HepG2 (cell line): Measurements from ENCODE around the gene RPL19. TPM values are rescaled to one million over a fixed set of nuclear protein-coding genes. Genes with fewer than 3 reads are reported as not detected.

Experiments used
- CBX1 ChIP-seq: IDR thresholded peaks from one replicate; pipeline ENCODE4 v1.6.1; 2016; ENCODE audit warnings: antibody characterized with exemption, low read depth
- CEBPB ChIP-seq: IDR thresholded peaks from 2 replicates; pipeline ENCODE4 v1.6.1; 2011; ENCODE audit warnings: low read depth, low read length, improper control_type of control experiment, borderline replicate concordance
- FOXM1 ChIP-seq: sonication (generic); formaldehyde crosslinking; IDR thresholded peaks from 2 replicates; pipeline ENCODE4 v1.5.0; 2020; ENCODE audit warnings: missing genetic modification reagents
- GATAD1 ChIP-seq: IDR thresholded peaks from 2 replicates; pipeline ENCODE4 v1.6.1; 2016; ENCODE audit warnings: missing genetic modification reagents, missing compliant biosample characterization
- IRX3 ChIP-seq: sonication (generic); formaldehyde crosslinking; IDR thresholded peaks from 2 replicates; pipeline ENCODE4 v1.8.1; 2023; ENCODE audit warnings: mild to moderate bottlenecking, low read depth, missing genetic modification reagents, borderline replicate concordance
- MAF1 ChIP-seq: sonication (generic); formaldehyde crosslinking; IDR thresholded peaks from 2 replicates; pipeline ENCODE4 v1.5.0; 2020; ENCODE audit warnings: missing genetic modification reagents, borderline replicate concordance
- MAZ ChIP-seq, 2 experiments: sonication (generic) in 1 of 2; formaldehyde crosslinking in 1 of 2; IDR thresholded peaks; 2 replicates each; pipeline versions ENCODE4 v1.5.0 to v1.6.1; 2012 to 2020; ENCODE audit warnings: low read depth in 2 of 2, mild to moderate bottlenecking in 2 of 2, borderline replicate concordance in 1 of 2, improper control_type of control experiment in 1 of 2, low read length in 1 of 2, missing genetic modification reagents in 1 of 2, moderate library complexity in 1 of 2
- RCOR2 ChIP-seq: IDR thresholded peaks from 2 replicates; pipeline ENCODE4 v1.6.1; 2016; ENCODE audit warnings: missing biosample characterization, missing genetic modification reagents
- REXO4 ChIP-seq: sonication (generic); formaldehyde crosslinking; IDR thresholded peaks from 2 replicates; pipeline ENCODE4 v1.8.0; 2022; ENCODE audit warnings: missing genetic modification reagents, mild to moderate bottlenecking, borderline replicate concordance
- RFXANK ChIP-seq: IDR thresholded peaks from 2 replicates; pipeline ENCODE4 v1.6.1; 2016
- RXRB ChIP-seq: IDR thresholded peaks from 2 replicates; pipeline ENCODE4 v1.6.1; 2016; ENCODE audit warnings: borderline replicate concordance, missing genetic modification reagents, missing compliant biosample characterization
- SAP130 ChIP-seq: IDR thresholded peaks from 2 replicates; pipeline ENCODE4 v1.6.1; 2016; ENCODE audit warnings: low read depth
- SRY ChIP-seq: sonication (generic); formaldehyde crosslinking; IDR thresholded peaks from 2 replicates; pipeline ENCODE4 v1.8.0; 2022; ENCODE audit warnings: mild to moderate bottlenecking, missing genetic modification reagents
- WIZ ChIP-seq: sonication (generic); formaldehyde crosslinking; IDR thresholded peaks from 2 replicates; pipeline ENCODE4 v1.5.1; 2020; ENCODE audit warnings: mild to moderate bottlenecking, missing genetic modification reagents
- YY1 ChIP-seq: IDR thresholded peaks from 2 replicates; pipeline ENCODE4 v1.6.1; 2011; ENCODE audit warnings: low read length, low read depth, moderate library complexity, mild to moderate bottlenecking; ENCODE audit not compliant: insufficient read depth, insufficient replicate concordance
- ZFX ChIP-seq: sonication (generic); formaldehyde crosslinking; IDR thresholded peaks from 2 replicates; pipeline ENCODE4 v1.4.0; 2020; ENCODE audit warnings: mild to moderate bottlenecking, low read depth, missing genetic modification reagents, moderate library complexity
- ZFY ChIP-seq: sonication (generic); formaldehyde crosslinking; IDR thresholded peaks from 2 replicates; pipeline ENCODE4 v1.4.0; 2020; ENCODE audit warnings: missing genetic modification reagents
- polyA plus RNA-seq, 8 experiments: library from polyadenylated mRNA; depleted of rRNA in 3 of 8; stranded (reverse) in 7 of 8; unstranded in 1 of 8; fragments of >200 nt; fragmentation: Illumina TruSeq in 4 of 8; extraction: Trizol in 4 of 8; gene quantifications; 2 replicates each; pipeline versions ENCODE4 v1.2.1 to v1.2.3, GENCODE V29; 2011 to 2016; ENCODE audit warnings: low read depth in 4 of 8, missing spikeins in 1 of 8, mixed read lengths in 1 of 8; ENCODE audit not compliant: insufficient read depth in 1 of 8
- total RNA-seq, 5 experiments: library from RNA; depleted of rRNA; stranded (reverse); fragments of >200 nt; fragmentation: Illumina TruSeq; extraction: Trizol; gene quantifications; 2 replicates each; pipeline ENCODE4 v1.2.3, GENCODE V29; 2016; ENCODE audit warnings: low read depth in 1 of 5
- TF ChIP-seq, protein P1 (sequence below): sonication (generic); formaldehyde crosslinking; IDR thresholded peaks from 2 replicates; pipeline ENCODE4 v1.4.0; 2020; ENCODE audit warnings: missing genetic modification reagents
- TF ChIP-seq, protein P2 (sequence below), 2 experiments: IDR thresholded peaks; 2 replicates each; pipeline ENCODE4 v1.6.1; 2011 to 2012; ENCODE audit warnings: low read length in 2 of 2, borderline replicate concordance in 1 of 2, low read depth in 1 of 2, mild to moderate bottlenecking in 1 of 2, moderate library complexity in 1 of 2

Gene RPL19
- total and polyA plus RNA-seq, 2 of the 13 experiments (the other 11 are each of a cell fraction or from before 2014, with no cell fraction given) = 2,522 to 2,768 TPM

DNA sequence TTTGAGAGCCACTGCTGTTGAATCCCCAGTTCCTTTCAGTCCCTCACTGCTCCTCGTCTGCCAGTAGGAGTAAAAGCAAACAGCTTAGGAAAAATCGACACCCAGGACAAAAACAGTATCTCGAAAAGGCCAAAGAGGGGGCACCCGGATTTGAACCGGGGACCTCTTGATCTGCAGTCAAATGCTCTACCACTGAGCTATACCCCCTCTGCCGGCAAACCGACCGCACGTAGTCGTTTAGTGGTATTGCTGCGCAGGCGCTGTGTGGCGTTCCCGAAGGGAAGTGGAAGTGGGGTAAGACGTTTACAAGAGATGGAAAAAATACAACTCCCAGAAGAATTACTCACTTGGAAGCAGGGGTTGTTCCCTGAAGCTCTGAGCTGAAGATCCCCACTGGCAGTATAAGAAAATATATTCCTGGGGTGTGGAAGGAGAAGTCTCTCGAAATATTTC, 46.5 kb upstream of the RPL19 start (continued):
- peak; percentile 45 for TF ChIP-seq SAP130 (CRISPR knock-in tag)
- TF ChIP-seq RXRB (CRISPR knock-in tag) = peak; percentile 68
- no peak for TF ChIP-seq WIZ (CRISPR knock-in tag)
- TF ChIP-seq ZFY (CRISPR knock-in tag) = peak; percentile 12; the same call in 1 of the 2 replicates
- no peak for TF ChIP-seq RCOR2
- peak; percentile 11 for TF ChIP-seq YY1
- TF ChIP-seq RFXANK (CRISPR knock-in tag) = no peak
- TF ChIP-seq CEBPB = no peak
- no peak for TF ChIP-seq GATAD1 (CRISPR knock-in tag)
- TF ChIP-seq, protein P1, sequence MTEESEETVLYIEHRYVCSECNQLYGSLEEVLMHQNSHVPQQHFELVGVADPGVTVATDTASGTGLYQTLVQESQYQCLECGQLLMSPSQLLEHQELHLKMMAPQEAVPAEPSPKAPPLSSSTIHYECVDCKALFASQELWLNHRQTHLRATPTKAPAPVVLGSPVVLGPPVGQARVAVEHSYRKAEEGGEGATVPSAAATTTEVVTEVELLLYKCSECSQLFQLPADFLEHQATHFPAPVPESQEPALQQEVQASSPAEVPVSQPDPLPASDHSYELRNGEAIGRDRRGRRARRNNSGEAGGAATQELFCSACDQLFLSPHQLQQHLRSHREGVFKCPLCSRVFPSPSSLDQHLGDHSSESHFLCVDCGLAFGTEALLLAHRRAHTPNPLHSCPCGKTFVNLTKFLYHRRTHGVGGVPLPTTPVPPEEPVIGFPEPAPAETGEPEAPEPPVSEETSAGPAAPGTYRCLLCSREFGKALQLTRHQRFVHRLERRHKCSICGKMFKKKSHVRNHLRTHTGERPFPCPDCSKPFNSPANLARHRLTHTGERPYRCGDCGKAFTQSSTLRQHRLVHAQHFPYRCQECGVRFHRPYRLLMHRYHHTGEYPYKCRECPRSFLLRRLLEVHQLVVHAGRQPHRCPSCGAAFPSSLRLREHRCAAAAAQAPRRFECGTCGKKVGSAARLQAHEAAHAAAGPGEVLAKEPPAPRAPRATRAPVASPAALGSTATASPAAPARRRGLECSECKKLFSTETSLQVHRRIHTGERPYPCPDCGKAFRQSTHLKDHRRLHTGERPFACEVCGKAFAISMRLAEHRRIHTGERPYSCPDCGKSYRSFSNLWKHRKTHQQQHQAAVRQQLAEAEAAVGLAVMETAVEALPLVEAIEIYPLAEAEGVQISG (CRISPR knock-in tag) = peak; percentile 37; the same call in 1 of the 2 replicates
- no peak for TF ChIP-seq FOXM1
- TF ChIP-seq ZFX = peak; percentile 49; the same call in 1 of the 2 replicates
- peak; percentile 99 for TF ChIP-seq MAF1
- peak; percentile 61 for TF ChIP-seq CBX1
- no peak for TF ChIP-seq SRY
- TF ChIP-seq, protein P2, sequence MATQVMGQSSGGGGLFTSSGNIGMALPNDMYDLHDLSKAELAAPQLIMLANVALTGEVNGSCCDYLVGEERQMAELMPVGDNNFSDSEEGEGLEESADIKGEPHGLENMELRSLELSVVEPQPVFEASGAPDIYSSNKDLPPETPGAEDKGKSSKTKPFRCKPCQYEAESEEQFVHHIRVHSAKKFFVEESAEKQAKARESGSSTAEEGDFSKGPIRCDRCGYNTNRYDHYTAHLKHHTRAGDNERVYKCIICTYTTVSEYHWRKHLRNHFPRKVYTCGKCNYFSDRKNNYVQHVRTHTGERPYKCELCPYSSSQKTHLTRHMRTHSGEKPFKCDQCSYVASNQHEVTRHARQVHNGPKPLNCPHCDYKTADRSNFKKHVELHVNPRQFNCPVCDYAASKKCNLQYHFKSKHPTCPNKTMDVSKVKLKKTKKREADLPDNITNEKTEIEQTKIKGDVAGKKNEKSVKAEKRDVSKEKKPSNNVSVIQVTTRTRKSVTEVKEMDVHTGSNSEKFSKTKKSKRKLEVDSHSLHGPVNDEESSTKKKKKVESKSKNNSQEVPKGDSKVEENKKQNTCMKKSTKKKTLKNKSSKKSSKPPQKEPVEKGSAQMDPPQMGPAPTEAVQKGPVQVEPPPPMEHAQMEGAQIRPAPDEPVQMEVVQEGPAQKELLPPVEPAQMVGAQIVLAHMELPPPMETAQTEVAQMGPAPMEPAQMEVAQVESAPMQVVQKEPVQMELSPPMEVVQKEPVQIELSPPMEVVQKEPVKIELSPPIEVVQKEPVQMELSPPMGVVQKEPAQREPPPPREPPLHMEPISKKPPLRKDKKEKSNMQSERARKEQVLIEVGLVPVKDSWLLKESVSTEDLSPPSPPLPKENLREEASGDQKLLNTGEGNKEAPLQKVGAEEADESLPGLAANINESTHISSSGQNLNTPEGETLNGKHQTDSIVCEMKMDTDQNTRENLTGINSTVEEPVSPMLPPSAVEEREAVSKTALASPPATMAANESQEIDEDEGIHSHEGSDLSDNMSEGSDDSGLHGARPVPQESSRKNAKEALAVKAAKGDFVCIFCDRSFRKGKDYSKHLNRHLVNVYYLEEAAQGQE (IDR thresholded peaks at IDR 0.05; ENCODE audit: borderline replicate concordance in 1 of 2, low read depth in 1 of 2, low read length in 2 of 2) = no peak
- TF ChIP-seq IRX3 (CRISPR knock-in tag) = no peak
- no peak for TF ChIP-seq MAZ (IDR thresholded peaks at IDR 0.05; ENCODE audit: borderline replicate concordance, low read depth, low read length)
- no peak for TF ChIP-seq MAZ (CRISPR knock-in tag; IDR thresholded peaks at IDR 0.05; ENCODE audit: low read depth)
- no peak for TF ChIP-seq REXO4 (CRISPR knock-in tag)
